NCI-H2196 treated with DMSO at 0.1 percent for 48 hours (cell line): ENCODE measurements around the gene C4orf54.

Experiments used
- DNase-seq: peaks from one replicate; lab custom pipeline; 2025; ENCODE audit not compliant: unreplicated experiment; lab: John Stamatoyannopoulos, UW

Gene C4orf54

DNA sequence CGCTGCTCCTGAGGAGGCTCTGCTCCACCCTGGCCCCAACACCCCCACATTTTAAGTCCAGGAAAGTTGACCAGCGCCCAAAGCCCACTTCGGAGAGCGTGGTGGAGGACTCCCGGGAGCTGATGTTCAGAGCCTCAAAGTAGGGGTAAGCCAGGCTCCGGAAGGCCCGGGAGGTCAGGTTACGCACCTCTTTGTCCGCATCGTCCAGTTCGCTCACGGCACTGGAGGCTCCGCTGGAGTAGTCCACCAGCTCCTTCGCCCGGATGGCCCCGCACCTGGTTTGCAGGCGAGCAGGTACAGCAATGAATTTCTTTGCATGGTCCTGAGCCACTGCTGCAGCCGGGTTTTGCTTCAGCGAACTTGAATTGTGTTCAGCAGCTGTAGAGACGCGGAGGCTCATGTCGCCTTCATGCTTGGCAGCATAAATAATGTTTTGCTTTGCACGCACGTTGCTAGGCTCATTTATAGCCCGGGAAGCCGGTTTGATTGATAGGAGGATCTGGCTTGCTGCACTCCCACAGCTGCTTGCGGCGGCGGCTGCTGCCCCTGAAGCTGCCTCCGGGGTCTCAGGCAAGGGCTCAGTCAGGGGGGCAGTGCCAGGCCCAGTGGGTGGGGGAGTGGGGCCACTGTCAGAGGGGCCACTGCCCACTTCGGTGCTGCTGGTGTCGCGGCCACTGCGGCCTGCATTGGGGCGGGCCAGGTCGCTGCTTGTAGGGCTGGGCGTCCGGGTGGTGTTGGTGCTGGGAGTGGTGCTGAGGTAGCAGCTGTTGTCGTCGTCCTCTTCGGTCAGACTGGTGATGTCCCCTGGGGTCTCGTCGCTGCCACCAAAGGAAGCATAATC is 4.8 kb downstream of the C4orf54 start:
- DNase-seq = no peak

GRCh38 chr4:99651811-99652485 is 5.7 kb downstream of the C4orf54 start:
- no peak for DNase-seq

DNA sequence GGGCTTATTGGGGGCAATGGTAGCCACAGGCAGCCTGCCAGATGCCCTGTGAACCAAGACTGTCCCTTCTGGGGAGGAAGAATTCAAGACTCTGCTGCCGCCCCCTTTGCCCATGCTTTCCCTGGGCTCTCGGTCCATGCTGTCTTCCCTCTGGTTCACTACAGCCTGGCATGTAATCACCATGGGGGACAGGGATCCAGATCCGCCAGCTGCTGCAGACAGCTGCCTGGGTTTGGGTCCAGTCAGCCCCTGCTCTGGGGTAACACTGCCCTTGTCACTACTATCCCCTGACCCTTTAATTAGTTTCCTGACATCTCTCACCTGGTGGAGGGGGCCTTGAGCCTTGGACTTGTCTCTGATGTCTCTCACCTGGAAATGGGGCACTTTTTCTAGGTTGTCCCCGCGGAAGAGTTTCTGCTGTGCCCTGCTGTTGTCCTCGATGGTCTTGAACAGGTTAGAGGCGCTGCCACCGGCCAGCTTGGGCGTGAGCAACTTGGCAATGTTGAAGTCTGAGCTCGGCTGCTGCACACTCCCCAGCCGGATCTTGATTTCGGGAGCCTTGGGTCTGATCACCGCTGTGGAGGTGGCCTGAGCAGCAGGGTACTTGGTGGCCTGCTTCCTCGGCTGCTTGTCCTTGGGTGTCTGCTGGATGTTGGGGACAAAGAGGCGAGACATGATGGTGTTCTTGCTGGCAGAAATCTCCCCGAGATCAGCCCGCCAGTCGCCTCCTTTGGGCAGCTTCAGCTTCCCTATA is 6.4 kb downstream of the C4orf54 start:
- no peak for DNase-seq

GRCh38 chr4:99649778-99650177 is 7.8 kb downstream of the C4orf54 start:
- no peak for DNase-seq

DNA sequence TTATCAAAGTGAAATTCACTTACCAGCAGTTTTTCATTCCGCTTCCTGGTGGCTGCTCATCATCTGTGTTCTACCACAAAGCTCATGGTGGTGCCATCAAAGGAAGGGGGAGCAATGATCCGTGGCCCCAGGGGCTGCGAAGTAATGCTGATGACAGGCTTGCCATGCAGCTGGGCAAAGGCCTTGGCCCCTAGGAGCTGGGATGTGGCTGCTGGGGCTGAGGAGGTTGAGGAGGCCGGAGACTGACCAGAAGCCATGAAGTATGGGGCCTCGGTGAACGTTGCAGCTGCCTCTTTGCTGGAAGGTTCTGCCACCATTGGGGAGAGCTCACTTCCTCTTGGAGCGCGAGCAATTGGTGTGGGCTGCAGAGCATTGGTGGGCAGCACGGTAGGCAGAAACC is 8.4 kb downstream of the C4orf54 start:
- DNase-seq = no peak

- no peak for DNase-seq
Measured at GRCh38 chr4:99648321-99648720, 9.3 kb downstream of the C4orf54 start.

GRCh38 chr4:99647071-99647470 is 10.6 kb downstream of the C4orf54 start:
- no peak for DNase-seq

DNA sequence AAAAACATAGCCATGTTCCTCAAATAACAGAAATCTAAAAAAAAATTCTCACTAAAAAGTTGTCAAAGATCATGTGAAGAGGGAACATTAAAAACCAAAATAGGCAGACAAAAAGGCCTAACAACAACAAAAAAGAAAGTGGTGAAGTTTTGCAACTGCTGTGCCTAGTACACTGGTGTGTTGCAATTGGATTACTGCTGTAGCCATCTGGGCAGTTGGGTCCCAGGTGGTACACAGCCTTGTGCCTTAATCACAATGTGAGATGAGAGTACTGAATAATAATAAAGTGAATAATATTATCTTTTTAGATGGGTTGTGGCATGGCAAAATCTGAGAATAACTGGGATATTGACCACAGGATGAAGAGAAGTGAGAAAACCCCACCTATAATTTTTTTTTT is 12.0 kb downstream of the C4orf54 start:
- DNase-seq = no peak

DNA sequence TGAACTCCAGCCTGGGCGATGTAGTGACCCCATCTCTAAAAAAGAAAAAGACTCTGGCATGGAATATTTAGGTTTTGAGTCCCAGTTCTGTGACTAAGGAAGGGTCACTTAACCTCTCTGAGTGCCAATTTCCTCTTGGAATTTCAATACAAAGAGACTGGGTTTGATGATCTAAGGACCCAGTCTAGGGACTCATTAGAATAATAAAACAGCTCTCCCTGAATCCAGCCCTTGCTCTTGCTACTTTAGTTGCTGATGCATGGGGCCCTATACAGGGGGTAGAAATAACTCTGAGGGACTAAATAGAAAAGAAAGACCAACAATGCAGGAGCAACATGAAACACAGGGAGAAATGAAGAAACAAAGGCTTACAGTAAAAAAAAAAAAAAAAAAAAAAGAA is 12.6 kb downstream of the C4orf54 start:
- no peak for DNase-seq

- no peak for DNase-seq
Measured at GRCh38 chr4:99644453-99644852, 13.2 kb downstream of the C4orf54 start.

DNA sequence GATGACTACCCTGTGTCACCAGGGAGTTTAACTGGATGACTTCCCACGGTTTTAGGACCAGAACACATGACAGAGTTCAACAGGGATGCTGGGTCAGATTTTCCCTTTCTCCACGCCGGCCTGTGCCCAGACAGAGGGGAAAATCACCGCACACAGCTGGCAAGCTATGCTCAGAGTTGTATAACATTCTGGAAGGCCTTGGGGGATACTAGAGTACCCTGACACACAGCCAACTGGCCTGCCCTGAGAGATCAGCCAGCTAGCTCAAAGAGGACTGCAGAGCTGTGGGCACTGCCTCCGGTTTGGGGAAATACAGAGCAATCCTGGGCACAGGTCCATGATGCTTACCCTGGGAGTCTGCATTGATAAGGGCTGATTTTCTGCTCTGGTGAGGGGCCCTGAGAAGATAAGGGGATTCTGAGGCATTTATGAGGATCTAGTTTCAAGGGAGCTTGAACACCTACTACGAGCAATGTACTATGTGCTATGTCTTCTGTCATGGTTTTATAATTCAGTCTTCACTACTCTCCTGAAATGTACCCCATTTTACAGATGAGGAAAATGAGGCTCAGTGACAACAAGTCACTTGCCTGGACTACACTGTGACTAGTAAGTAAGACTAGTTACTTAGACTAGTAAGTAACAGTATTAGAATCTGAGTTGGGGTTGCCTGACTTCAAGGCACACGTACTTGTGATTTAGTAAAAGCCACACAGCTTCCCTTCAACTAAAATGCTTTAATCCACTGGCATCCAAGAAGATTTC is 14.7 kb downstream of the C4orf54 start:
- DNase-seq = no peak

- no peak for DNase-seq
Measured at GRCh38 chr4:99640676-99641075, 17.0 kb downstream of the C4orf54 start.

DNA sequence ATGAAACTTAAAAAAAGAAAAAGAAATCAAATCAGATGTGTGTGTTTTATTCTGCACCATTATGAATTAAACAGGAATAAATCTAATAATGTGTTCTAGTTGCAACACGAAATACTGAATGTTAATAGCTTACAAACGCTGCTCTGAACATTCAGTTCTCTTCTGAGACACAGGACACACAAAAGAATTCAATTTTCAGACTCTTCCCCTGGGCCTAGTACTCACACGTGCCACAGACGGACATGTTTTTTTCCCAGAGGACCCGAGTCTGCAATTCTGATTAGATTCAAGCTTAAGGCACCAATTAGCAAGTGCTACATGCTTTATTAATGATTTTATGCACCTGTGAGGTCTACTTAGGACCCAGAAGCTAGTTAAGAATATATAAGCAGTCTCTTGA is 20.5 kb downstream of the C4orf54 start:
- DNase-seq = no peak

GRCh38 chr4:99636422-99636821 is 21.2 kb downstream of the C4orf54 start:
- DNase-seq = no peak

DNA sequence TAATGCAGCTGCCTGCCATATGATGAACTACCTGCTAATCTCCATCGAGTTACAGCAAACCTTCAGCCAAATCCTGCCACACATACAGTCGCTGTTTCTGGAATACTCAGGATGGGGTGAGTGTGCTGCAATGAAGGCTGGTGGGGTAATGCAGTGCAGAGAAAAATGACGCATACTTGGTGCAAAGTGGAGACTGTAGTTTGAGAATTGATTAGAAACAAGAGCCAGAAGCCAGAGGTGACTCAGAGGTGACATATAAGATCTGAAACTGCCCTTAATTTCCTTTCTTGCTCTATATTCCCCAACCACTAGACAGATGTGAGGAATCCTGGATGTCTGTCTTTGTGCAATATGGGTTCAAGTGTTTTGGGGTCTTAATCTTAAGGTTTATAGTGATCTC is 22.0 kb downstream of the C4orf54 start:
- DNase-seq = no peak

DNA sequence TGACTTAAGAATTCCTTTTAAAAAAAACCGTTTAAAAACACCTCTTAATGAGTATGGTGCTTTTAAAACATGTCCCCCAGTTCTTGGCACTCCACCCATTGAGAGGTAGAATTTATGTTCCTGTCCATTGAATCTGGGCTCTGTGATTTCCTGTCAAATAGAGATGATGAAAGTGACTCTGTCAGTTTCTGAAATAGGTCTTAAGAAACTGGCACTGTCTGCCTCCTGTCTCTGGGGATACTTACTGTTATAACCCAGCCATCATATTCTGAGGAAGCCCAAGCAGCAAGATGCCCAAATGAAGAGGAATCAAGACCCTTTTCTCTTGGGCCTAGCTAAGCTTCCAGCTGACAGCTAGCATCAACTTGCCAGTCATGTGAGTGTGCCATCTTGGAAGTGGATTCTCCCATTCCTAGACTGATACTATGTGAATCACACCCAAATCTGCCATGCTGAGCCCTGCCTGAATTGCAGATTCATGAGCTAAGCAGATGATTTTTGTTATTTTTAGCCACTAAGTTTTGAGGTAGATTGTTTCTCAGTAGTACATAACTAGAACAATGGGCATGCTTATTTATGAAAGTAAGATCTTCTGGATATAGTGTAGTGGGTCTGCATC is 22.8 kb downstream of the C4orf54 start:
- DNase-seq = no peak

GRCh38 chr4:99633772-99634171 is 23.9 kb downstream of the C4orf54 start:
- DNase-seq = no peak

GRCh38 chr4:99630857-99631360 is 26.7 kb downstream of the C4orf54 start:
- DNase-seq = no peak

GRCh38 chr4:99629962-99630554 is 27.6 kb downstream of the C4orf54 start:
- no peak for DNase-seq

DNA sequence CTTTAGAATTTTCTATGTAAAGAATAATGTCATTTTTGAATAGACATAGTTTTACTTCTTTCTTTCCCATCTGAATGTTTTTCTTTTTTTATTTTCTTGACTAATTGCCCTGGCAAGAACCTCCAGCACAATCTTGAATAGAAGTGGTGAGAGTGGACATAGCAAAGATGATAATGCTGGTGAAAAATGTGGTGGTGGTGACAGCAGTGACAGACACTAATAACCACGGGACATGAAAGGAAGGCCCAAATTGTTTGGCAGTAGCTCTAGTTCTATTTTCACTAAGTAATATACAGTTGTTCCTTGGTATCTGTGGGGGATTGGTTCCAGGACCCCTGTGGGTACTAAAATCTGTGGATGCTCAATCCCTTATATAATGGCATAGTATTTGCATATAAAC is 29.6 kb downstream of the C4orf54 start:
- DNase-seq = no peak
